DMS79 (cell line): Measurements from ENCODE around the gene KIAA1549.
"Not testable (repeated sequence)": the region's sequence is repeated elsewhere in the genome, so short reads cannot be mapped to it uniquely, and the experiment has no call there.

Experiments used
- DNase-seq: peaks from one replicate; lab custom pipeline; 2025; lab: John Stamatoyannopoulos, UW

The KIAA1549 gene

GRCh38 chr7:138849701-138850100 is 131.5 kb downstream of the KIAA1549 start:
- no peak for DNase-seq

GRCh38 chr7:138848056-138848980 is 132.9 kb downstream of the KIAA1549 start:
- peak; percentile 66 for DNase-seq

GRCh38 chr7:138845711-138846110 is 135.5 kb downstream of the KIAA1549 start:
- no peak for DNase-seq

GRCh38 chr7:138843632-138844580 is 137.3 kb downstream of the KIAA1549 start:
- DNase-seq, result no peak

- no peak for DNase-seq
Observed at GRCh38 chr7:138842111-138842510, 139.1 kb downstream of the KIAA1549 start.

GRCh38 chr7:138838166-138838565 is 143.0 kb downstream of the KIAA1549 start:
- no peak for DNase-seq

- peak; percentile 59 for DNase-seq
Observed at GRCh38 chr7:138837627-138838026, 143.6 kb downstream of the KIAA1549 start.

- no peak for DNase-seq
Observed at GRCh38 chr7:138835087-138835486, 146.1 kb downstream of the KIAA1549 start.

- no peak for DNase-seq
Observed at GRCh38 chr7:138834583-138834982, 146.6 kb downstream of the KIAA1549 start.

GRCh38 chr7:138833596-138833995 is 147.6 kb downstream of the KIAA1549 start:
- DNase-seq, result no peak

GRCh38 chr7:138832966-138833365 is 148.2 kb downstream of the KIAA1549 start:
- DNase-seq, result no peak

- DNase-seq, result no peak
Observed at GRCh38 chr7:138829335-138829734, 151.9 kb downstream of the KIAA1549 start.

GRCh38 chr7:138828302-138828701 is 152.9 kb downstream of the KIAA1549 start:
- no peak for DNase-seq

- DNase-seq, result no peak
Observed at GRCh38 chr7:138825049-138825721, 156.0 kb downstream of the KIAA1549 start.

- no peak for DNase-seq
Observed at GRCh38 chr7:138822867-138823535, 158.2 kb downstream of the KIAA1549 start.

GRCh38 chr7:138821912-138822311 is 159.3 kb downstream of the KIAA1549 start:
- DNase-seq, result no peak

GRCh38 chr7:138819625-138820024 is 161.6 kb downstream of the KIAA1549 start:
- no peak for DNase-seq

GRCh38 chr7:138816650-138817049 is 164.5 kb downstream of the KIAA1549 start:
- DNase-seq, result no peak

GRCh38 chr7:138814816-138815332 is 166.3 kb downstream of the KIAA1549 start:
- no peak for DNase-seq

- DNase-seq, result no peak
Observed at GRCh38 chr7:138813945-138814344, 167.2 kb downstream of the KIAA1549 start.

GRCh38 chr7:138811327-138811726 is 169.9 kb downstream of the KIAA1549 start:
- not testable (repeated sequence) for DNase-seq
